SK-N-MC (cell line): ENCODE data around the gene HAX1.
"Not testable (repeated sequence)": the region's sequence is repeated elsewhere in the genome, so short reads cannot be mapped to it uniquely, and the experiment has no call there.

Source experiments
- DNase-seq: peaks from one replicate; pipeline ENCODE4 v3.0.0-alpha.2; 2011; ENCODE audit warnings: low read depth, low spot score
- H3K27ac ChIP-seq: fragments of 200-600 bp; sonication (generic); 2 replicates; pipeline ENCODE4 v1.5.1; 2016; ENCODE audit warnings: mixed run types
- H3K36me3 ChIP-seq: fragments of 200-600 bp; sonication (generic); 2 replicates; pipeline ENCODE4 v1.6.1; 2017; ENCODE audit warnings: antibody characterized with exemption, low read length, mixed read lengths; ENCODE audit not compliant: insufficient read depth
- H3K4me3 ChIP-seq: fragments of 200-600 bp; sonication (generic); 2 replicates; pipeline ENCODE4 v1.5.1; 2016
- H3K9ac ChIP-seq: fragments of 200-600 bp; sonication (generic); 2 replicates; pipeline ENCODE4 v1.8.0; 2017; ENCODE audit warnings: mixed run types, mixed read lengths; ENCODE audit not compliant: insufficient read length
- H3K9me3 ChIP-seq: fragments of 200-600 bp; sonication (generic); 2 replicates; pipeline ENCODE4 v1.6.1; 2017; ENCODE audit warnings: low read depth, mild to moderate bottlenecking, antibody characterized with exemption, low read length, moderate library complexity, mixed read lengths
- EZH2 ChIP-seq: fragments of 200-600 bp; sonication (generic); IDR thresholded peaks from one replicate; pipeline ENCODE4 v1.6.1; 2017; ENCODE audit warnings: antibody characterized with exemption
- FOXP2 ChIP-seq: optimal IDR thresholded peaks from 2 replicates; pipeline ENCODE3; 2011; ENCODE audit warnings: mild to moderate bottlenecking, moderate library complexity; ENCODE audit not compliant: insufficient read depth; ENCODE audit errors: extremely low read length, control extremely low read depth
- POLR2AphosphoS5 ChIP-seq: IDR thresholded peaks from 2 replicates; pipeline ENCODE4 v1.6.1; 2012; ENCODE audit warnings: mild to moderate bottlenecking, low read depth, low read length, borderline replicate concordance

The HAX1 gene

DNA sequence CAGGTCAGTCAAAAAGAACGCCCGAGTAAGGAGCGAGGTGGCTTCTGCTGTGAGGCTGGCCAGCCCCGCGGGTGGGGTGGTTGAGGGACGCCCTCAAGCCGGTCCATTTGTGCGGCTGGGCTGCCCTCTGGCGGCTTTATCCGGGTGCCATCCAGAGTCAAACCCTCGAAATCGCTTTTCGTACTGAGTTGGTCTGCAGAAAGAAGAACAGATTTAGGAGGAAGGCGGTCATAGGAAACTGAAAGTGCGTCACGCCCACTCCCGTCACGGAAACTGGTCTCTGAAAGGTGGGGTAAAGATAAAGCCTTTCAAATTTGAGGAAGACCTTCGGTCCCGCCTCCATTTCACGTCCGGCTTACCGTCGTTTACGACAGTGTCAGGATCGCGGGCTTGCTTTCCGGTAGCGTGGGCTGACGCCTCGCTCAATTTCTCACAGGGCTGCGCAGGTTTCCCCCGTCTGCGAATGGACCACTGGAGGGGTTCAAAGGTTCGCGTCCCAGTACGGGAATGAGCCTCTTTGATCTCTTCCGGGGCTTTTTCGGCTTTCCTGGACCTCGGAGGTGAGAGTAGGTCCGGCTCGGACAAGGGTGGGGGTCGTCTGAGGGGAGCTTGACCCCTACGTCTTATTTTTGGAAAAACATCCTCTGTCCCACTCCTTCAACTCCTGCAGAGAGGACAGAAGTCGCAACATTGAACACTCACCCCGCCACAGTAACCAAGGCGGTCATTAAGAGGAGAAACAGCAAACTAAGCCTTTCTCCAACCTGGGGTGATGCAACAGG is at the start of gene HAX1:
TSS of gene HAX1 (plus strand) at position 413 of the 782 bp plus-strand sequence. CDS start at position 508, 95 bp downstream.
- TF ChIP-seq EZH2 (no peak), POLR2AphosphoS5 (peak; percentile 92)
- peaks cover 40% of the 10 kb centered on the region for H3K36me3 ChIP-seq

DNA sequence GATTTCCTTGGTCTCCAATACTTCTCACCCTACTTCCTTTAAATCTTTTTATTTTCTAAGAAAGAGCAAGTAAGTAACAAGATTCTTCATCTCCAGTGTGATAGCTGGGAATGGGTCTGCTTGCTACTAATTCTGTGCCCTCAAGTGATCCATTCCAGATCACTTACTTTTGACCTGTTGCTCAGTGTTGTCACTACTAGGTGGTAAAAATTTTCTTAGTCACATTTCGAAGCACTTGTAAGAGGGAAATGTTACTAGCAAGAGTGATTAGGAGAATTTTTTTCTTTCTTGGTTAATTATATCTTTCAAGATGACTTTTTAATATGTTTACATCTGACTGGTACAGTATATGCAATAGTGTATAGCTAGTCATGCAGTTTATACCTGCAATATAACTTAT is 49.5 kb upstream of the HAX1 start:
- peak overlapping the region; percentile 54 for H3K9ac ChIP-seq
- no peaks in the 10 kb centered on the region for H3K9me3 ChIP-seq
- no peak for TF ChIP-seq EZH2
- no peak for TF ChIP-seq FOXP2
- no peak for TF ChIP-seq POLR2AphosphoS5
- H3K27ac ChIP-seq = no peak overlapping the region; the same call in 1 of the 2 replicates
- no peak for DNase-seq
- peak overlapping the region; percentile 96 for H3K4me3 ChIP-seq
- H3K36me3 ChIP-seq = peaks cover 74% of the 10 kb centered on the region

More for the DNA sequence above, at the start of gene HAX1:
- H3K9ac ChIP-seq = peak within 1 kb of the TSS; percentile 96
- DNase-seq = peak; percentile 88
- peak within 1 kb of the TSS; percentile 93 for H3K4me3 ChIP-seq
- peak within 1 kb of the TSS; percentile 89 for H3K27ac ChIP-seq
- no peaks in the 10 kb centered on the region for H3K9me3 ChIP-seq

DNA sequence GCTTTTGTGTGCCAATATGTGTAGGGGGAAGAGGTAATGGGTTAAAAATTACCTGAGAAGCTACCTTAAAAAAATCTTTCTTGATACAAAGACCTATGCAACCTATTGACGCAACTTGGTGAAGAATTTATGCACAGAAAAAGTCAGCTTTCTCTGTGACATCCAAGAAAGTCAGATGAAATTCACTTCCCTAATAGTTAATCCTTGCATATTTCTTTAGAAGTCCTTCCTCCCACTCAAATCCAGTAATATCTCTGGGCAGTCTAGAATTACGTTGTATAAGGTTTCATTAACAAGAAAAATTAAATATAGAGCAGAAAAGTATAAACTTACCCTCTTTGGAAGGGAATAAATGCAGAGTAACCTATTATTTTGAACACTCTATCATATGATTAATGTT is 48.8 kb upstream of the HAX1 start:
- Histone ChIP-seq H3K4me3 (peak overlapping the region; percentile 96), H3K27ac (peak overlapping the region; percentile 34; the same call in 1 of the 2 replicates), H3K9ac (peak overlapping the region; percentile 54)

DNA sequence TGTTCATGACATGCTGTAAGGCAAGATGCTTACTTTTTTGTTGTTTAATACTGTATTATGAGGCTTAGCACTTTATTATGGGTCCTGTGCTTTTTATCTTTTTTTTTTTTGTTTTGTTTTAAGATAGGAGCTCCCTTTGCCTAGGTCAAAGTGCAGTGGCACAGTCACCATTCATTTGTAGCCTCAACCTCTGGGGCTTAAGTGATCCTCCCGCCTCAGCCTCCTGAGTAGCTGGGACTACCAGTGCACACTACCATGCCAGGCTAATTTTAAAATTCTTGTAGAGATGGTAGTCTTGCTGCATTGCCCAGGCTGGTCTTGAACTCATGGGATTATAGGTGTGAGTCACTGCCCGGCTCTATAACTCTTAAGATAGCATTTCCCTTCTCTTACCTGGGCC is 47.1 kb upstream of the HAX1 start:
- peaks cover 83% of the 10 kb centered on the region for H3K36me3 ChIP-seq
- no peak overlapping the region for H3K9ac ChIP-seq
- TF ChIP-seq FOXP2 = no peak
- TF ChIP-seq EZH2 = no peak
- TF ChIP-seq POLR2AphosphoS5 = no peak

More for the DNA sequence above, 48.8 kb upstream of the HAX1 start:
- Histone ChIP-seq H3K9me3 (no peaks in the 10 kb centered on the region), H3K36me3 (peaks cover 74% of the 10 kb centered on the region)
- DNase-seq = no peak
- no peak for TF ChIP-seq FOXP2
- no peak for TF ChIP-seq EZH2
- TF ChIP-seq POLR2AphosphoS5 = no peak

DNA sequence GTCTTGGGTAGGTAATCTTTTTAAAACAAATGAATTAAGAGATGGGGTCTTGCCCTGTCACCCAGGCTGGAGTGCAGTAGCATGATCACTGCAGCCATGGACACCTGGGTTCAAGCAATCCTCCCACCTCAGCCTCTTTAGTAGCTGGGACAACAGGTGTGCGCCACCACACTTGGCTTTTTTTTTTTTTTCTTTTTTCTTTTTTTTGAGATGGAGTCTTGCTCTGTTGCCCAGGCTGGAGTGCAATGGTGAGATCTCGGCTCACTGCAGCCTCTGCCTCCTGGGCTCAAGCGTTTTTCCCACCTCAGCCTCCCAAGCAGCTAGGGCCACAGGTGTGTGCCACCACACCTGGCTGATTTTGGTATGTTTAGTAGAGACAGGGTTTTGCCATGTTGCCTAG is 41.3 kb upstream of the HAX1 start:
- H3K4me3 ChIP-seq, H3K9ac ChIP-seq, DNase-seq, H3K9me3 ChIP-seq, H3K27ac ChIP-seq: not testable (repeated sequence)
- H3K36me3 ChIP-seq = peaks cover 96% of the 10 kb centered on the region

More for the DNA sequence above, 47.1 kb upstream of the HAX1 start:
- H3K4me3 ChIP-seq = no peak overlapping the region
- no peaks in the 10 kb centered on the region for H3K9me3 ChIP-seq
- no peak for DNase-seq
- no peak overlapping the region for H3K27ac ChIP-seq

DNA sequence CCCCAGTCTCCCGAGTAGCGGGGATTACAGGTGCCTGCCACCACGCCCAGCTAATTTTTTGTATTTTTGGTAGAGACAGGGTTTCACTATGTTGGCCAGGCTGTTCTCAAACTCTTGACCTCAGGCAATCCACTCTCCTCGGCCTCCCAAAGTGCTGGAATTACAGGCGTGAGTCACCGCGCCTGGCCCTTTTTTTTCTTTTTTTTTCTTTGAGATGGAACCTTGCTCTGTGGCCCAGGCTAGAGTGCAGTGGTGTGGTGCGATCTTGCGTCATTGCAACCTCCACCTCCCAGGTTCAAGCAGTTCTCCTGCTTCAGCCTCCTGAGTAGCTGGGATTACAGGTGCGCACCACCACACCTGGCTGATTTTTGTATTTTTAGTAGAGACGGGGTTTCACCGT is 39.3 kb upstream of the HAX1 start:
- not testable (repeated sequence) for DNase-seq, H3K4me3 ChIP-seq, H3K27ac ChIP-seq, H3K9ac ChIP-seq, H3K9me3 ChIP-seq
- peaks cover 96% of the 10 kb centered on the region for H3K36me3 ChIP-seq

DNA sequence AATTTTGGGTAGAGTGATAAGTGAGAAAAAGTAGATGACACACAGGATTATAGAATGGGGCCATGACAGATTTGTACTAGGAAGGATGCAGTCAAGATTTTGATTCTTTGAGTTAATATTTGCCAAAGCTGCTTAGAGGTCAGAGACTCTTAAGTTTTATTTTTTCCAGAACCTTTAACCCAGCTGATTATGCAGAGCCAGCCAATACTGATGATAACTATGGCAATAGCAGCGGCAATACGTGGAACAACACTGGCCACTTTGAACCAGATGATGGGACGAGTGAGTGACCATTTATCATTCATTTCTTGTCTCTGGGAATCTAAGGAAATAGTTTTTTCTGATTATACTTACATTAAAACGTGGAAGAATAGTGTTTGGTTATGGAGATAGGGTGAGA is 35.6 kb upstream of the HAX1 start:
- H3K9ac ChIP-seq = no peak overlapping the region
- DNase-seq = no peak
- TF ChIP-seq EZH2 (no peak), POLR2AphosphoS5 (no peak), FOXP2 (no peak)
- H3K36me3 ChIP-seq = peaks cover 94% of the 10 kb centered on the region
- no peak overlapping the region for H3K27ac ChIP-seq
- H3K9me3 ChIP-seq = no peaks in the 10 kb centered on the region
- no peak overlapping the region for H3K4me3 ChIP-seq

DNA sequence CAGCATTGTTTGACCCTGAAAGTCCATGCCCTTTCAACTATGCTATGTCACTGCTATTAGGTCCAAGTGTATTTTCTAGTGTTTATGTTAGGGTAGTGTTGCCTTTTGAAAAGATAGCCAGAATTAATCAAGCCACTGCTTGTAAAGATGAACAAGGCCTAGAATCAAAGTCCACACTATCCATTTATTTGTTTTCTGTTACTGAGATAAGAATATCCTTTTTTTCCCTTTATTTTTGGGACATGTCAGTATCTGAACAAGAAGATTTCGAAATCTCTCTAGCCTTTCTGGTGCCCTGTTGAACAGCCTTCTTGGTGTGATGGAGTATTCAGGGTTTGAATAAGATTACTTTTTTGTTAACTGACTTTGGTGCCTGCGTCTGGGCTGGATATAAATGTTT is 35.0 kb upstream of the HAX1 start:
- Histone ChIP-seq H3K27ac (no peak overlapping the region), H3K36me3 (peaks cover 94% of the 10 kb centered on the region), H3K4me3 (no peak overlapping the region), H3K9ac (no peak overlapping the region), H3K9me3 (no peaks in the 10 kb centered on the region)
- no peak for DNase-seq
- TF ChIP-seq POLR2AphosphoS5 (no peak), FOXP2 (no peak), EZH2 (no peak)

DNA sequence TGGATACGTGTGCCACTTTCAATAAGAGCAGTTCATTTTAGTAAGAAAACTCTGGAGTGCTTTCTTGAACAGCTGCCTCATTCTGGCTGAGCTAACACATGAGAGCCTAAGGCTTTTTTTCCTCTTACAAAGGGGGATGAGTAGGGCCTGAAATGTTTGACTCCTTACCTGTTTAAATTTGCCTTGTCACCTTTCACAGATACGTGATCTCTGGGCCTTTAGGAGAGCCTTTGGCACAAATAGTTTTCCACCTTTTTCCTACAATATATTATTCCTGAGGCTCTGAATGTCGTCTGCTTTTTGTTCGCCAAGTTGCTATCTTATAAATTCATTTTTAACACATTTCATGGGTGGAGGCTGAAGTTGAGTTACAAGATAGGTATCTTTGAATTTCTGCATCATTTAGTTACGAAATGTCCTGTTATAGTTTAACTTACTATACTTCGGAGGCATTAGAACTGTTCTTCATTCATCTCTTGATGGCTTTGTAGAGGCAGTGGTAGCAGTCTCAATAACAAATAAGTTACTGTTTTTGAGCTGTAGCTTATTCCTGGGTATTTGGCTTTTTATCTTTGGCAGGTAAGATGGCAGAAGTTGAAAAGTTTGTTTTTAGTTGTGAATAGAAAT is 34.4 kb upstream of the HAX1 start:
- no peak for TF ChIP-seq EZH2
- TF ChIP-seq FOXP2 = no peak
- TF ChIP-seq POLR2AphosphoS5 = no peak
- Histone ChIP-seq H3K27ac (peak overlapping the region; percentile 40; the same call in 1 of the 2 replicates), H3K4me3 (no peak overlapping the region), H3K36me3 (peaks cover 94% of the 10 kb centered on the region), H3K9ac (no peak overlapping the region), H3K9me3 (no peaks in the 10 kb centered on the region)
- DNase-seq = no peak
